Testis (tissue), 3 donors: ENCODE measurements around the gene SLC4A5. TPM values are rescaled to one million over a fixed set of nuclear protein-coding genes. Genes with fewer than 3 reads are reported as not detected.

Source experiments
- DNase-seq: peaks from one replicate; pipeline ENCODE4 v3.0.0-alpha.2; 2019
- H3K27ac ChIP-seq, 2 donors: fragments of 200-600 bp; sonication (generic); one replicate each; pipeline ENCODE4 v1.5.1; 2019
- H3K27me3 ChIP-seq: fragments of 200-600 bp; sonication (generic); one replicate; pipeline ENCODE4 v1.5.1; 2019
- H3K36me3 ChIP-seq: fragments of 200-600 bp; sonication (generic); one replicate; pipeline ENCODE4 v1.5.1; 2017; ENCODE audit warnings: low read depth; ENCODE audit errors: missing control alignments
- H3K4me1 ChIP-seq: fragments of 200-600 bp; sonication (generic); one replicate; pipeline ENCODE4 v1.5.1; 2019
- H3K4me3 ChIP-seq, 2 donors: fragments of 200-600 bp; sonication (generic); one replicate each; pipeline ENCODE4 v1.5.1; 2017 to 2019
- H3K9me3 ChIP-seq: fragments of 200-600 bp; sonication (generic); one replicate; pipeline ENCODE4 v1.5.1; 2017
- CTCF ChIP-seq, 3 experiments: fragments of 450-650 bp in 2 of 3; fragments of 200-600 bp in 1 of 3; sonication (generic) in 1 of 3; IDR thresholded peaks; one replicate each; pipeline ENCODE4 v1.5.1; 2016 to 2019; ENCODE audit warnings: antibody characterized with exemption in 3 of 3, mild to moderate bottlenecking in 2 of 3, moderate library complexity in 1 of 3
- POLR2A ChIP-seq: fragments of 450-650 bp; IDR thresholded peaks from one replicate; pipeline ENCODE4 v1.6.1; 2017; ENCODE audit warnings: antibody characterized with exemption, mild to moderate bottlenecking, moderate library complexity
- WGBS, 2 donors: methylation state at CpG; one replicate each; pipeline ENCODE4 v1.1.5; 2018; 5-methylcytosine and 5-hydroxymethylcytosine counted together
- intact Hi-C: fragments of 100-400 bp; cut with DNase I; formaldehyde crosslinking; loops from one replicate; pipeline ENCODE4 v1.15.1; 2023; ENCODE audit warnings: low total_unique reads
- polyA plus RNA-seq: library from polyadenylated mRNA; stranded (reverse); fragments of 350-450 nt; fragmentation: Illumina TruSeq; extraction: RNeasy Lipid Tissue Mini Kit (QIAGEN cat#74804); gene quantifications from one replicate; pipeline ENCODE4 v1.2.3, GENCODE V29; 2014; ENCODE audit warnings: low read depth, low replicate concordance; ENCODE audit not compliant: insufficient read depth
- total RNA-seq, 2 donors: library from RNA; depleted of rRNA; stranded (reverse); fragments of >200 nt; gene quantifications; one replicate each; pipeline ENCODE4 v1.2.3, GENCODE V29; 2016

Gene SLC4A5
- total and polyA plus RNA-seq, 3 donors from 2014 or later: 40.3 to 188 (median 113) TPM

DNA sequence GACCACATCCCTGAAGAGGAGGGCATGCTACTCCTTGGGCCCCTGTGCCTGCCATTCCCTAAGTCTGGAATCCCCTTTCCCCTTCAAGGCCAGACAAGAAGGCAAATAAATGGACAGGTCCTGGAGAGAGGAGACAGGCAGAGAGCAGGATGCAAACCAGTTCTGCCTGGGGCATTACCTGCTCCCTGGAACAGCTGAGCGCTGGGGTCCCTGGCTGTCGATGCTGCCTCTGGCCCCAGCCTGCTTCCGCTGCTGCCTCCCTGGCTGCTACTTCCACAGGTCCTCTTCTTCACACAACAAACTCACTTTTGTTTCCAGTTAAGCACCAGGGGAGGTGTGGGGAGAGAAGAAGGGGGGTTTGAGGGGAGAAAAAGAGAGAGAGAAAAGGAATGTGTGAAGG is 53.1 kb downstream of the SLC4A5 start:
- Histone ChIP-seq H3K27ac (no peak overlapping the region), H3K4me1 (no peaks in the 10 kb centered on the region), H3K9me3 (no peaks in the 10 kb centered on the region), H3K4me3 (no peak overlapping the region), H3K27me3 (no peaks in the 10 kb centered on the region), H3K36me3 (no peaks in the 10 kb centered on the region)
- intact Hi-C loops: no loop called here
- no peak for TF ChIP-seq CTCF (IDR thresholded peaks at IDR 0.05)
- no peak for TF ChIP-seq POLR2A
- no peak for DNase-seq
- 83 to 89% methylated on average over 3 of the region's 3 CpGs for WGBS, 2 donors

GRCh38 chr2:74286725-74287124 is 56.5 kb downstream of the SLC4A5 start:
- Histone ChIP-seq H3K4me1 (no peaks in the 10 kb centered on the region), H3K27ac (no peak overlapping the region), H3K36me3 (no peaks in the 10 kb centered on the region), H3K27me3 (no peaks in the 10 kb centered on the region), H3K9me3 (no peaks in the 10 kb centered on the region), H3K4me3 (no peak overlapping the region)
- WGBS, 2 donors: 93% methylated on average over 6 of the region's 6 CpGs
- intact Hi-C loops: no loop called here
- no peak for DNase-seq
- TF ChIP-seq POLR2A: no peak

DNA sequence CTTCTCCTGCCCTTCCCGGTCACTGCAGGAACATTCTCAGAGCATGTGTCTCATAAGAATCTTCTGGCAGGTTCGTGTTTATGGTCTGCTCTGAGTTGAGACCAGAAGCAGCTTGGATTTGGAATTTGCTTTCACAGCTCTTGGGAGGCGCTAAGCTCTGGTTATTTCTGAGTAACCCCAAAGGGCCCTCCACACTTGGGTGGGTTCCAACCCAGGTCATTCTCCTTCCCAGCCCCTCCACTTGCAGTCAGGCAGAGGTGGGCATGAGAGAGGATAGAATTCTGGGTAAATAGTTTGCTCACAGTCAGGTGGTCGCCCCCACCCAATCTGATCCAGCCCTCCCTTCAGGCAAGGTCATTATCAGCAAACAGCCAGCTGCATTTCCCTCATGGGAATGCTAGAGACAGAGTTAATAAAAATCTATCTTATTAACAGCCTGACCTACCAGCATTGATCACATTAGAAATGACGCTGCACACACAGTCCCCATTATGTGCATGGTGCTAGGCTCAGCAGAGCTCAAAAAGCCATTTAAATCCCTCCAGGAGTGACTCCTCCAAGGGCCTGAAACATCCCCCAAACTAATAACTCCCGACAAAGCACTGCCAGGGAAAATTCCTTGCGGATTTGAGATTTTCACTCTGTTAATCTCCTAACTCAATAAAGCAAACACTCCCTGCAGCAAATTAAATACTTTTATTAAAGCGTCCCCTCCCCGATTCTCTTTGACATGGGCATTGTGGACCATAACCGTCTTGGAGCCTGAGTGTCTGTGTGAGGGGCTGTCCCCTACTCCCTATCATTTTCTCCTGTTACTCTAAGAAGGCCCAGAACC is 61.9 kb downstream of the SLC4A5 start:
- Histone ChIP-seq H3K36me3 (no peaks in the 10 kb centered on the region), H3K9me3 (no peaks in the 10 kb centered on the region), H3K4me3 (no peak overlapping the region), H3K4me1 (no peaks in the 10 kb centered on the region), H3K27me3 (no peaks in the 10 kb centered on the region), H3K27ac (no peak overlapping the region)
- 62 to 64% methylated on average over 10 of the region's 10 CpGs for WGBS, 2 donors
- TF ChIP-seq POLR2A (no peak), CTCF (IDR thresholded peaks at IDR 0.05) (no peak)
- no peak for DNase-seq
- intact Hi-C loops: no loop called here

DNA sequence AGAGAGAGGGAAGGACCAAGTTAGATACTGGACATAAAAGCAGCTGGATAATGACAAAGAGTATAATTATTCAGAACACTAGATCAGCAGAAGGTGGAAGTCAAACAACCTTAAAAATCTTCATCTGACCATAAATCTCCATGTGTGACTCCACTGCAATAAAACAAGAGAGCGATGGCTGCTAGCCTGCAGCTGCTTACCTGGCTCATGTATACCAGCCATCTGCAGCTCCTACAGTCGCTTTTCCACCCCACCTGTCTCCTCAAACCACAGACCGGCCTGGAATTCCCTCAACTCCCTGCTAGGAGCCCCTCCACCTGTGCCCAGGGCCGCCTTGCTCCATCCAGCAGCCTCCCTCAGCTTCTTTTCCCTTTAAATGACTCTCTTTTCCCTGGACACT is 64.5 kb downstream of the SLC4A5 start:
- TF ChIP-seq CTCF (IDR thresholded peaks at IDR 0.05): no peak
- 90 to 92% methylated on average over 4 of the region's 4 CpGs for WGBS, 2 donors
- H3K9me3 ChIP-seq: no peaks in the 10 kb centered on the region
- H3K36me3 ChIP-seq: no peaks in the 10 kb centered on the region
- no peak overlapping the region for H3K27ac ChIP-seq
- H3K4me3 ChIP-seq: no peak overlapping the region
- intact Hi-C loops: no loop called here
- no peak for DNase-seq
- no peaks in the 10 kb centered on the region for H3K4me1 ChIP-seq
- no peaks in the 10 kb centered on the region for H3K27me3 ChIP-seq

- intact Hi-C loops: no loop called here
- DNase-seq: peak; percentile 67
- 68 to 83% methylated on average over 2 of the region's 2 CpGs for WGBS, 2 donors
Measured at GRCh38 chr2:74278176-74278575, 65.0 kb downstream of the SLC4A5 start.

More at GRCh38 chr2:74278176-74278575, 65.0 kb downstream of the SLC4A5 start:
- no peaks in the 10 kb centered on the region for H3K36me3 ChIP-seq
- H3K9me3 ChIP-seq: no peaks in the 10 kb centered on the region
- no peaks in the 10 kb centered on the region for H3K27me3 ChIP-seq
- TF ChIP-seq CTCF (IDR thresholded peaks at IDR 0.05) (no peak), POLR2A (no peak)
- no peak overlapping the region for H3K4me3 ChIP-seq
- no peak overlapping the region for H3K27ac ChIP-seq
- H3K4me1 ChIP-seq: no peaks in the 10 kb centered on the region
